GM19238 (cell line): ENCODE data around the gene RBP3.

Source experiments
- DNase-seq: peaks from one replicate; pipeline ENCODE4 v3.0.0; 2011; ENCODE audit warnings: low spot score; ENCODE audit not compliant: insufficient read length

The RBP3 gene

DNA sequence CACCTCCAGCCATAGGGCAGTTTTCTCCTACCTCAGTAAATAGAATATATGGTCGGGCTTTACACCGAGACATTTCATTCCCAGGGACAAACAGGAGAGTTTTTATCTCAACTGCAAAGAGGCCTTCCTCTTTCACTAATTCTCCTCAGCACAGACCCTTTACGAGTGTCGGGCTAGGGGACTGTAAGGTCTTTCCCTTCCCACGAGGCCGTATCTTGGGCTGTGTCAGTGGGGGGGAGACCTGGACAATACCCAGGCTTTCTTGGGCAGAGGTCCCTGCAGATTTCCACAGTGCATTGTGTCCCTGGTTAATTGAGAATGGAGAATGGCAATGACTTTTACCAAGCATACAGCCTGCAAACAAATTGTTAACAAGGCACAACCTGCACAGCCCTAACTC, 49.1 kb downstream of the RBP3 start:
- no peak for DNase-seq

DNA sequence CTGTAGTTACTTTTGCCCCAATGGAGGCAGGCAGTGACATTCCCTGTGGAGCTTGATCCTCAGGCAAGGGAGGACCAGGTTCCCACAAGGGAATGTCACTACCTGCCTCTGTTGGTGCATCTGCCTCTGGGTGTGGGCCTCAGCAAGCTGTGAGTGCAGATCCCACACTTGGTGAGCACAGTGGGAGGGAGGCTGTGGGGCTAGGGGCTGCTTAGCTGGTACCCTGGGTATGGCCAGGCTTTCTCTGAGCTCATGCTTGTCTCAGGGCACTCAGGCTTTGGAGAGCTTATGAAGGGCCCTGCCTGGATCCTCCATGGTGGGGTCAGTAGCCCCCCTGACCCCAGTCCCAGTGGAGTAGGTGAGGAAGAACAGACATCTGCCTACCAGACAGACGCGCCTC, 52.1 kb downstream of the RBP3 start:
- no peak for DNase-seq

DNA sequence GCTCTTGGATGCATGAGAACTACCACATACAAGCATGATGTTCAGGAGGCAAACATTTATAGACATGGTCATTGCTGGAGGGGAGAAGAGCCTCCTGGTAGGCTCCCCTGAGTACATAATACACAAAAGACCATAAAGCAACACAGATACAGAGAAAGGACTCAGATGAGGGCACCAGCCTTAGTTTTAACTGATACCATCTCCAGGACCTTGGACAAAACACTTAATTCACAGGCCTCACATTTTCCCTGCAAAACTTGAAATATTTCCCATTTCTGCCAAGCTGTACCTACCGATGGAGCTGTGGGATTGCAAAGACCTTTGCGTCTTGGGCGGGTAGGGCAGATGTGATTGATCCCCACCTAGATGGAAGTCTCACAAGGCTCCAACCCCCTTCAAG, 52.6 kb downstream of the RBP3 start:
- DNase-seq: no peak

GRCh38 chr10:47401210-47401609, 53.0 kb downstream of the RBP3 start:
- DNase-seq: no peak

DNA sequence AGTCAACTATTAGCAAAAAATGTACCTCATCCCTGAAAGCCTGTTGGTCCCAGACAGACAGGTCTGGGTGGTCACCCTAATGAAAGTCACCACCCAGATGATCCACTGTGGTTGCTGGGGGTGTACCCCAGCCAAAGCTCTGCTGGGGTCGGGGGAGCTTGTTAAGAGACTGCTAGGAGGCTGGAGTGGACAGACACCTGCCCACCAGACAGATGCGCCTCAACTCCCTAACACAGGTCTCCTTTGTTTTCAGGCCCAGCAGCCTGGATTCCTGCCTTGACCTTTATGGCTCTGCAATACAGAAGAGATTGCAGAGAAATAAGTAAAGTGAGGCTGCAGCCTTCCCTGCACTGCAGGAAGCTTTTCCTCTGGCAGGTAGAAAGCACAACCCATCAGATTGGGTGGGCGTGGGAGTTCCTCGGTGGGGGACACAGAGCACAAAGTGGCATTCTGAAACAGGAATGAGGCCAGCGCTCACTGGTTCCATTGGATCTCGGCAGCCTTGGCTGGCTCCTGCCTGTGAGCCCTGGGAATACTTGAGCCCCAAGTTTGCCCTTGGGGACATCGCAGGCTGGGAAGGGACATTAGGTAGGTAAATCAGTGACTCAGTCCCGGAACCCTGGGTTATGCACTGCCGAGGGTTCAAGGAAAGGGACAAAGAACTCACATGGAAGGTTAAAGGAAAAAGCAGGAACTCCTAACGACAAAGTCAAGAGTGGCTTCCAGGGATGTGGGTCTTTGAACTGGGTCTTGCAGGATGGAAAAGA, 53.9 kb downstream of the RBP3 start:
- no peak for DNase-seq

GRCh38 chr10:47402641-47403301, 54.6 kb downstream of the RBP3 start:
- no peak for DNase-seq

GRCh38 chr10:47403446-47404318, 55.5 kb downstream of the RBP3 start:
- no peak for DNase-seq

GRCh38 chr10:47404446-47404845, 56.3 kb downstream of the RBP3 start:
- no peak for DNase-seq

- no peak for DNase-seq
These were observed 56.8 kb downstream of the RBP3 start for GRCh38 chr10:47404937-47405336.

DNA sequence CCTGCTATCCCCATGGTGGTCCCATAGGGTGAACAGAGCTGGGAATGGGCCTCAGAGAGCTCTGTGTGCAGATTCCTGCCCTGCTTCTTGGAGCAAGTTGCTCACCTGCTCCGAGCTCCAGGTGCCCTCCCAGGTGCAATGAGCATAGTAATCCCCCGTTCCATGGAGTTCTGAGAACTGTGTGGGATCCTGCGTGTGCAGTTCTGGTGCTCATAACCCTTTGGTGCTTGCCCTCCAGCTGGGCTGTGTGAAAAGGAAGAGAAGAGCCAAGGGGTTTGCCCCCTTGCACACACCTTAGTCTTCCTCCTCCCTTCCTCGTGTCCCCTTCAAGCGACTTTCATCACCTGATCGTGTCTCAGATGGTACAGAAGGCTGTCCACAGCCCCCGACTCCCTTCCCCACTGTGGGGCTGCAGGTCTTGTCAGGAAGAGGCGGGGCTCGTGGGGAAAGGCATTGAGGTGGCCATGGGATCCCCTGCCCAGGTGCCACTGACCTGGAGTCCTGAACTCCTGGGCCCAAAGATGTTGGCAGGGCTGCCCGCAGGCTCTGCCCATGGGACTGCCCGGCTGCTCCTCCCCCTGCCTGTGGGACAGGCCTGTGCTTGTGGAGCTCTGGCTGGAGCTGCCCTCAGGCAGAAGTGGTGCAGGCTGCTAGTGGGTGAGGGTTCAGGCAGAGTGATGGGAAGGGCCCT, 57.8 kb downstream of the RBP3 start:
- DNase-seq: no peak

GRCh38 chr10:47406548-47406869, 58.3 kb downstream of the RBP3 start:
- DNase-seq: no peak

GRCh38 chr10:47406870-47407691, 58.9 kb downstream of the RBP3 start:
- DNase-seq: no peak
